ENCODE data around the gene CYP2A7. TPM values are rescaled to one million over a fixed set of nuclear protein-coding genes. Genes with fewer than 3 reads are reported as not detected.
"Not testable (repeated sequence)": the region's sequence is repeated elsewhere in the genome, so short reads cannot be mapped to it uniquely, and the experiment has no call there.

CYP2A7 gene
- polyA plus RNA-seq, 3 donors: not detected

DNA sequence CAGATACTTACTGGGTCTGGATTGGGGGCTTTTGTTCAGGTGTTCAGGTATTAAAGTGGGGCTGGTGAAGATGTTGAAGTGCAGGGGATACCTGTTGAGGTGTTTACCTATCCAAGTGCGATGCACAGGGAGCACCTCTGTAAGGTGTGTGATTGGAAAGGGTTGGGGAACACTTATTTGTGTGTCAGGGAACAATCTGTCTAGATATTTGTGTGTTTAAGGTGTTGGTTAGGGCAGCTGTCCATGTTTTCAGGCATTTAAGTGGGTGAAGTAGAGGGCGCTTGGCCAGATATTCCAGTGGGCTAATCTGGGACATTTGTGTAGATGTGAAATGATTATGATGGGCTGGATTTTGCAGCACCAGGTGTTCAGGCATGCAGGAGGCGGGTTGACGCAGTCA is 2.7 kb downstream of the CYP2A7 start:
- H3K4me2 ChIP-seq (replicated peaks; ENCODE audit: extremely low read depth, low read length, poor library complexity, severe bottlenecking); H3K9me3 ChIP-seq (replicated peaks in 1 of 2; ENCODE audit: control insufficient read depth in 1 of 2, insufficient read depth in 1 of 2, low read length in 2 of 2); H2AFZ ChIP-seq (ENCODE audit: insufficient read depth, low read depth, low read length, poor library complexity, severe bottlenecking); H3K27ac Mint-ChIP-seq; H3K36me3 Mint-ChIP-seq; H3K27ac ChIP-seq (ENCODE audit: low read depth in 1 of 2, low read length in 2 of 2); H3K79me2 ChIP-seq (ENCODE audit: insufficient read depth, low read length); H3K36me3 ChIP-seq (replicated peaks in 1 of 2; ENCODE audit: control insufficient read depth in 1 of 2, insufficient read depth in 2 of 2, low read length in 2 of 2); H3K9me3 Mint-ChIP-seq; H3K9ac ChIP-seq (ENCODE audit: insufficient read depth, low read length, poor library complexity, severe bottlenecking); H3K27me3 ChIP-seq (ENCODE audit: control insufficient read depth in 2 of 2, insufficient read depth in 2 of 2, low read length in 2 of 2); intact Hi-C loops (cut with micrococcal nuclease); DNase-seq; H4K20me1 ChIP-seq (ENCODE audit: insufficient read depth, low read length); H3K4me3 ChIP-seq (replicated peaks in 1 of 3; ENCODE audit: low read depth in 2 of 3, low read length in 3 of 3): not testable (repeated sequence)
- Mint-ChIP-seq H3K4me3 (peak overlapping the region in 1 of 2 donors; percentile 70), H3K27me3 (ENCODE audit: low read depth in 3 of 3) (peaks cover 37 to 49% (median 42%) of the 10 kb centered on the region in 3 donors), H3K4me1 (peaks cover 25% of the 10 kb centered on the region)
- peaks cover 11 to 13% of the 10 kb centered on the region in 2 donors for H3K4me1 ChIP-seq (ENCODE audit: control insufficient read depth in 1 of 2, insufficient read depth in 2 of 2, low read length in 2 of 2)
- 100% methylated on average over 1 of the region's 4 CpGs for WGBS (ENCODE audit: insufficient coverage)

DNA sequence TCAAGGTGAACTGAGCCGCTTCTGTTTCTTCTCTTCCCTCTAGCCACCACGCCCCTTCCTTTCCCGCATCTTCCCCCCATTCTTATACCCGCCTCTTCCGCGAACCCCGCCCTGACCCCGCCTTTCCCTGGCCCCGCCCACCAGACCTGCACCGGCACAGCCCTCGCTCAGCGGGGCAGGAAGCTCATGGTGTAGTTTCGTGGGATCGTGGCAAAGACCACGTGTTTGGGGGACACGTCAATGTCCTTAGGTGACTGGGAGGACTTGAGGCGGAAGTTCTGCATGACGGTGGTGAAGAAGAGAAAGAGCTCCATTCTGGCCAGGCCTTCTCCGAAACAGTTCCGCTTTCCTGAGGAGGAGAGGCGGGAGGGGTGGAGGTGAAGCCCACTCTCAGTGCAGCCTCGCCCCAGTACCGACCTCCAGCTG is 6.5 kb downstream of the CYP2A7 start:
- H4K20me1 ChIP-seq (ENCODE audit: insufficient read depth, low read length); intact Hi-C loops (cut with micrococcal nuclease); H3K9ac ChIP-seq (ENCODE audit: insufficient read depth, low read length, poor library complexity, severe bottlenecking); H3K9me3 ChIP-seq (replicated peaks in 1 of 2; ENCODE audit: control insufficient read depth in 1 of 2, insufficient read depth in 1 of 2, low read length in 2 of 2); H3K79me2 ChIP-seq (ENCODE audit: insufficient read depth, low read length); H3K27me3 ChIP-seq (ENCODE audit: control insufficient read depth in 2 of 2, insufficient read depth in 2 of 2, low read length in 2 of 2); H3K9me3 Mint-ChIP-seq; H2AFZ ChIP-seq (ENCODE audit: insufficient read depth, low read depth, low read length, poor library complexity, severe bottlenecking); H3K36me3 ChIP-seq (replicated peaks in 1 of 2; ENCODE audit: control insufficient read depth in 1 of 2, insufficient read depth in 2 of 2, low read length in 2 of 2); H3K36me3 Mint-ChIP-seq: not testable (repeated sequence)
- DNase-seq: peak; percentile 43 to 83 (median 68)
- Mint-ChIP-seq H3K4me3 (peak overlapping the region; percentile 72 to 89), H3K27me3 (ENCODE audit: low read depth in 3 of 3) (peaks cover 22 to 28% (median 25%) of the 10 kb centered on the region in 3 donors), H3K4me1 (peaks cover 20% of the 10 kb centered on the region), H3K27ac (peak overlapping the region in 6 of 7 donors; percentile 60 to 79 (median 68))
- 0% methylated on average over 2 of the region's 23 CpGs for WGBS (ENCODE audit: insufficient coverage)
- H3K27ac ChIP-seq (ENCODE audit: low read depth in 1 of 2, low read length in 2 of 2): peak overlapping the region in 1 of 2 donors; percentile 36
- peaks cover 11 to 13% of the 10 kb centered on the region in 2 donors for H3K4me1 ChIP-seq (ENCODE audit: control insufficient read depth in 1 of 2, insufficient read depth in 2 of 2, low read length in 2 of 2)
- peak overlapping the region in 2 of 3 experiments; percentile 3 to 63 for H3K4me3 ChIP-seq (replicated peaks in 1 of 3; ENCODE audit: low read depth in 2 of 3, low read length in 3 of 3)
- H3K4me2 ChIP-seq (replicated peaks; ENCODE audit: extremely low read depth, low read length, poor library complexity, severe bottlenecking): peak overlapping the region; percentile 45

DNA sequence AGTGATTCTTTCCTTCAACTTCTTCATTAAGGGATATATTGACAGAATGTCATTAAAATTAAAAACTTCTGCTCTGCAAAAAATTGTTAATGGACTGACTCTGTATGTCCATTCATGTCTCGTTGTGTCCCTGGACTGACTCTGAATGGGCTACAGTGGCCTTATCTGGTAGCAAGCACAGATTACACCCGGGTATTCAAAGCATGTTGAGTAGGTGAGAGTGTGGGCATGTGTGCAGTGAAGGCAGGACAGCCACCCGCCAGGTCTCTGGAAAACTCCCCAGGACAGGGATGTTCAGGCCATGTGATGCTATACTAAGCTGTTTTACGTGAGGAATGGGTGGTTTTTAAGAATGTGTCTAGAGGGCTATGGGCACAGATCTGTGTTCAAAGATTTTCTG is 7.2 kb downstream of the CYP2A7 start:
- no CpG with 5 or more reads among the region's 4 CpGs for WGBS (ENCODE audit: insufficient coverage)
- peaks cover 17 to 24% (median 20%) of the 10 kb centered on the region in 3 donors for H3K27me3 Mint-ChIP-seq (ENCODE audit: low read depth in 3 of 3)
- H3K79me2 ChIP-seq (ENCODE audit: insufficient read depth, low read length); H3K36me3 ChIP-seq (replicated peaks in 1 of 2; ENCODE audit: control insufficient read depth in 1 of 2, insufficient read depth in 2 of 2, low read length in 2 of 2); H3K27me3 ChIP-seq (ENCODE audit: control insufficient read depth in 2 of 2, insufficient read depth in 2 of 2, low read length in 2 of 2); DNase-seq; H4K20me1 ChIP-seq (ENCODE audit: insufficient read depth, low read length); H3K27ac ChIP-seq (ENCODE audit: low read depth in 1 of 2, low read length in 2 of 2); H3K36me3 Mint-ChIP-seq; H2AFZ ChIP-seq (ENCODE audit: insufficient read depth, low read depth, low read length, poor library complexity, severe bottlenecking); intact Hi-C loops (cut with micrococcal nuclease); H3K9me3 ChIP-seq (replicated peaks in 1 of 2; ENCODE audit: control insufficient read depth in 1 of 2, insufficient read depth in 1 of 2, low read length in 2 of 2); H3K9ac ChIP-seq (ENCODE audit: insufficient read depth, low read length, poor library complexity, severe bottlenecking); H3K9me3 Mint-ChIP-seq: not testable (repeated sequence)
- H3K4me3 Mint-ChIP-seq: peak overlapping the region; percentile 72 to 89
- peak overlapping the region in 5 of 7 donors; percentile 43 to 78 (median 54) for H3K27ac Mint-ChIP-seq
- peaks cover 19% of the 10 kb centered on the region for H3K4me1 Mint-ChIP-seq
- H3K4me2 ChIP-seq (replicated peaks; ENCODE audit: extremely low read depth, low read length, poor library complexity, severe bottlenecking): peak overlapping the region; percentile 45
- H3K4me3 ChIP-seq (replicated peaks in 1 of 3; ENCODE audit: low read depth in 2 of 3, low read length in 3 of 3): peak overlapping the region in 1 of 3 experiments; percentile 63
- peaks cover 11 to 13% of the 10 kb centered on the region in 2 donors for H3K4me1 ChIP-seq (ENCODE audit: control insufficient read depth in 1 of 2, insufficient read depth in 2 of 2, low read length in 2 of 2)

DNA sequence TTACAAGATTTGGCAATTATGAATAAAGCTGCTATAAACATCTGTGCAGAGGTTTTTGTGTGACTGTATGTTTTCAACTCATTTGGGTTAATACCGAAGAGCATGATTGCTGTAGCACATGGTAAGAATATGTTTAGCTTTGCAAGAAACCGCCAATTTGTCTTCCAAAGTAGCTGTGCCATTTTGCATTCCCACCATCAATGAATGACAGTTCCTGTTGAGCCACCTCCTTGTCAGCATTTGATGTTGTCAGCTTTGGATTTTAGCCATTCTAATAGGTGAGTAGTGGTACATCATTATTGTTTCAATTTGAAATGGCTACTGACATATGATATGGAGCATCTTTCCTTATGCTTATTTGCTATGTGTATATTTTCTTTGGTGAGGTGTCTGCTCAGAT is 8.2 kb downstream of the CYP2A7 start:
- H3K27ac ChIP-seq (ENCODE audit: low read depth in 1 of 2, low read length in 2 of 2); DNase-seq; H3K4me2 ChIP-seq (replicated peaks; ENCODE audit: extremely low read depth, low read length, poor library complexity, severe bottlenecking); H2AFZ ChIP-seq (ENCODE audit: insufficient read depth, low read depth, low read length, poor library complexity, severe bottlenecking); H3K9me3 ChIP-seq (replicated peaks in 1 of 2; ENCODE audit: control insufficient read depth in 1 of 2, insufficient read depth in 1 of 2, low read length in 2 of 2); H3K36me3 Mint-ChIP-seq; H3K27me3 ChIP-seq (ENCODE audit: control insufficient read depth in 2 of 2, insufficient read depth in 2 of 2, low read length in 2 of 2); H3K9me3 Mint-ChIP-seq; H3K27ac Mint-ChIP-seq; intact Hi-C loops (cut with micrococcal nuclease); H3K4me3 Mint-ChIP-seq; H4K20me1 ChIP-seq (ENCODE audit: insufficient read depth, low read length); H3K9ac ChIP-seq (ENCODE audit: insufficient read depth, low read length, poor library complexity, severe bottlenecking); H3K36me3 ChIP-seq (replicated peaks in 1 of 2; ENCODE audit: control insufficient read depth in 1 of 2, insufficient read depth in 2 of 2, low read length in 2 of 2); H3K4me3 ChIP-seq (replicated peaks in 1 of 3; ENCODE audit: low read depth in 2 of 3, low read length in 3 of 3); H3K79me2 ChIP-seq (ENCODE audit: insufficient read depth, low read length): not testable (repeated sequence)
- H3K4me1 ChIP-seq (ENCODE audit: control insufficient read depth in 1 of 2, insufficient read depth in 2 of 2, low read length in 2 of 2): peaks cover 11 to 13% of the 10 kb centered on the region in 2 donors
- H3K27me3 Mint-ChIP-seq (ENCODE audit: low read depth in 3 of 3): peaks cover 12 to 18% (median 13%) of the 10 kb centered on the region in 3 donors
- H3K4me1 Mint-ChIP-seq: peaks cover 19% of the 10 kb centered on the region
- WGBS (ENCODE audit: insufficient coverage): 100% methylated on average over 2 of the region's 2 CpGs

Measured in CD14-positive monocyte (primary cell).